PFSK-1 (cell line): ENCODE data around the gene FETUB.

Experiments used
- FOXP2 ChIP-seq: optimal IDR thresholded peaks from 2 replicates; pipeline ENCODE3; 2011; ENCODE audit warnings: borderline replicate concordance, control low read depth, inconsistent platforms; ENCODE audit not compliant: insufficient read depth; ENCODE audit errors: extremely low read length, extremely low read depth
- POLR2AphosphoS5 ChIP-seq: IDR thresholded peaks from 2 replicates; pipeline ENCODE4 v1.6.1; 2012; ENCODE audit warnings: low read depth, mild to moderate bottlenecking, control low read depth, low read length, moderate library complexity
- SIN3A ChIP-seq: IDR thresholded peaks from 2 replicates; pipeline ENCODE4 v1.6.1; 2012; ENCODE audit warnings: mild to moderate bottlenecking, low read length, moderate library complexity, borderline replicate concordance; ENCODE audit not compliant: insufficient read depth
- TAF1 ChIP-seq: IDR thresholded peaks from 2 replicates; pipeline ENCODE4 v1.6.1; 2012; ENCODE audit warnings: low read length, control low read depth, borderline replicate concordance; ENCODE audit not compliant: insufficient read depth
- TF ChIP-seq, protein P1 (sequence below), 2 experiments: IDR thresholded peaks; 2 replicates each; pipeline versions ENCODE4 v1.6.1 to v1.8.0; 2011 to 2012; ENCODE audit warnings: low read depth in 2 of 2, low read length in 2 of 2, control low read depth in 1 of 2, inconsistent platforms in 1 of 2, mild to moderate bottlenecking in 1 of 2, moderate library complexity in 1 of 2; ENCODE audit not compliant: insufficient read depth in 1 of 2

Gene FETUB

DNA sequence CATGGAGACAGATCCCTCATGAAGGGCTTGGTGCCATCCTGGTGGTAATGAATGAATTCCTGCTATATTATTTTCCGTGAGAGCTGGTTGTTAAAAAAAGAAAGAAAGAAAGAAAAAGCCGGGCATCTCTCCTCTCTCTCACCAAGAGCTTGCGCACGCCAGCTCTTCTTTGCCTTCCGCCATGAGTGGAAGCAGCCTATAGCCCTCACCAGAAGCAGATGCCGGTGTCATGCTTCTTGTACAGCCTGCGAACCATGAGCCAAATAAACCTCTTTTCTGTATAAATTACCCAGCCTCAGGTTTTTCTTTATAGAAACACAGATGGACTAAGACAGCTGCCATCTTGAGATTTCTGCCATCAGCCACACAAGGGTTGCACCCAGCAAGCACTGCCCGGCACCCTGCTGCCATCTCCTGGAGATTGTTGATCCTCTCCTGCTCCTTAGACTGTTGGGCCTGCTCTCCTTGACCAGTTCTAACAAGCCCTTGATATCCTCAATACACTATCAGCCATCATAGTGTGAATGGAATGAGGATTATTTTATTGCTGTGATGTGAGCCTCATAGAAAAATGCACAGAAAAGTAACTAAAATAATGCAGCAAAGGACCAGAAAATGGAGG lies 30.8 kb upstream of the FETUB start:
- no peak for TF ChIP-seq FOXP2
- TF ChIP-seq SIN3A = no peak
- no peak for TF ChIP-seq TAF1
- no peak for TF ChIP-seq POLR2AphosphoS5
- TF ChIP-seq, protein P1, sequence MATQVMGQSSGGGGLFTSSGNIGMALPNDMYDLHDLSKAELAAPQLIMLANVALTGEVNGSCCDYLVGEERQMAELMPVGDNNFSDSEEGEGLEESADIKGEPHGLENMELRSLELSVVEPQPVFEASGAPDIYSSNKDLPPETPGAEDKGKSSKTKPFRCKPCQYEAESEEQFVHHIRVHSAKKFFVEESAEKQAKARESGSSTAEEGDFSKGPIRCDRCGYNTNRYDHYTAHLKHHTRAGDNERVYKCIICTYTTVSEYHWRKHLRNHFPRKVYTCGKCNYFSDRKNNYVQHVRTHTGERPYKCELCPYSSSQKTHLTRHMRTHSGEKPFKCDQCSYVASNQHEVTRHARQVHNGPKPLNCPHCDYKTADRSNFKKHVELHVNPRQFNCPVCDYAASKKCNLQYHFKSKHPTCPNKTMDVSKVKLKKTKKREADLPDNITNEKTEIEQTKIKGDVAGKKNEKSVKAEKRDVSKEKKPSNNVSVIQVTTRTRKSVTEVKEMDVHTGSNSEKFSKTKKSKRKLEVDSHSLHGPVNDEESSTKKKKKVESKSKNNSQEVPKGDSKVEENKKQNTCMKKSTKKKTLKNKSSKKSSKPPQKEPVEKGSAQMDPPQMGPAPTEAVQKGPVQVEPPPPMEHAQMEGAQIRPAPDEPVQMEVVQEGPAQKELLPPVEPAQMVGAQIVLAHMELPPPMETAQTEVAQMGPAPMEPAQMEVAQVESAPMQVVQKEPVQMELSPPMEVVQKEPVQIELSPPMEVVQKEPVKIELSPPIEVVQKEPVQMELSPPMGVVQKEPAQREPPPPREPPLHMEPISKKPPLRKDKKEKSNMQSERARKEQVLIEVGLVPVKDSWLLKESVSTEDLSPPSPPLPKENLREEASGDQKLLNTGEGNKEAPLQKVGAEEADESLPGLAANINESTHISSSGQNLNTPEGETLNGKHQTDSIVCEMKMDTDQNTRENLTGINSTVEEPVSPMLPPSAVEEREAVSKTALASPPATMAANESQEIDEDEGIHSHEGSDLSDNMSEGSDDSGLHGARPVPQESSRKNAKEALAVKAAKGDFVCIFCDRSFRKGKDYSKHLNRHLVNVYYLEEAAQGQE (IDR thresholded peaks at IDR 0.05; ENCODE audit: insufficient read depth in 1 of 2, low read depth in 2 of 2, low read length in 2 of 2) = no peak

DNA sequence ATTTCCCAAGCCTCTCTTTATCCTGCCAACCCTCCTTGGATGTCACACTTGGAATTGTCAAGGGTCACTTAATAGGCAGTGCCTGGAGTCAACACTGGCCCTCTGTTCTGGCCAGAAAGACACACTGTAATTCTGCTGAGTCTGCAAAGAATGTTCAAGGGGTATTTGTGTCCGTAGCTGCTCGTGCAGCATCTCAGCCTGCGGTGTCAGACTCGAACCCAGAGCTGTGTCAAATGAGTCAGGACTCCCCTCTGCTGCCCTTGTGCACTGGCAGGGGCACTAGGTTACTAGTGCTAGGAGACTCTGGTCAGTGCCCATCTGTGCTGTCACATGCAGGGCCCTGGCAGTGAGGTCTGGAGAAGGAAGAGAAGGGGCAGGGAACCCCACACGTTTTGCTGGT lies 28.1 kb upstream of the FETUB start:
- TF ChIP-seq, protein P1 (IDR thresholded peaks at IDR 0.05; ENCODE audit: insufficient read depth in 1 of 2, low read depth in 2 of 2, low read length in 2 of 2) = no peak
- TF ChIP-seq TAF1 (no peak), SIN3A (no peak), POLR2AphosphoS5 (no peak), FOXP2 (no peak)

DNA sequence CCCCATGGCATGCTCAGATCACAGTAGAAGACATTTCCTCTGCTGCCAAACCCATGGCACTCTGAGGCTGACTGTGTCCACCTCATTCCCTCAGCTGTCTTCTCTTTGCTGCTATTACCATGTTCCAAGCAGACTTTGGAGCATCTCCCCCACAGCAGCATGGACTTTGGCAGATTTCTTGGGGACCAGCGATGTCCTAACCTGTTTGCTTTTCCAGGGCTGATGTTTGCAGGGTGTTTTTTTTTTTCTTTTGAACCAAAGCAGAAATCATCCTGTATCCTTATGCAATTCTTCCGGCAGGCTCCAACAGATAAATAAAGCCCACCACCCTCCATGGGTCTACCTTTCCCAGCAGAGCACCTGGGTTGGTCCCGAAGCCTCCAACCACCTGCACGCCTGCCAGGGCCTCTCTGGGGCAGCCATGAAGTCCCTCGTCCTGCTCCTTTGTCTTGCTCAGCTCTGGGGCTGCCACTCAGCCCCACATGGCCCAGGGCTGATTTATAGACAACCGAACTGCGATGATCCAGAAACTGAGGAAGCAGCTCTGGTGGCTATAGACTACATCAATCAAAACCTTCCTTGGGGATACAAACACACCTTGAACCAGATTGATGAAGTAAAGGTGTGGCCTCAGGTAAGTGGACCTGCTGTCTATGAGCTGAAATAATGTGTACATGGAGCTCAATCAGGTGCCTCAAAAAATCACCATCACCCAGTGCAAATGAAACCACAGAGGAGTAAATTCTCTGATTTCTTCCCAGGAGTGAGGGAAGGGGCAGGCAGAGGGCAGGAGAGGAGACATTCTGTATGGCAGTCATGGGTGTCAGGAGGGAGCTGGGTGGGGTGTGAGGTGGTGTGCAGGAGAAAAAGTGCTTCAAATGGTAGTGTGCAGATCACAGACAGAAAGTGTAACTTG lies 27.2 kb upstream of the FETUB start, which contains the start of gene AHSG:
TSS of gene AHSG (plus strand) at position 340 of the 916 bp plus-strand sequence. CDS start at position 422, 82 bp downstream.
- TF ChIP-seq SIN3A (no peak), FOXP2 (no peak), POLR2AphosphoS5 (no peak), TAF1 (no peak)
- TF ChIP-seq, protein P1 (IDR thresholded peaks at IDR 0.05; ENCODE audit: insufficient read depth in 1 of 2, low read depth in 2 of 2, low read length in 2 of 2) = no peak

DNA sequence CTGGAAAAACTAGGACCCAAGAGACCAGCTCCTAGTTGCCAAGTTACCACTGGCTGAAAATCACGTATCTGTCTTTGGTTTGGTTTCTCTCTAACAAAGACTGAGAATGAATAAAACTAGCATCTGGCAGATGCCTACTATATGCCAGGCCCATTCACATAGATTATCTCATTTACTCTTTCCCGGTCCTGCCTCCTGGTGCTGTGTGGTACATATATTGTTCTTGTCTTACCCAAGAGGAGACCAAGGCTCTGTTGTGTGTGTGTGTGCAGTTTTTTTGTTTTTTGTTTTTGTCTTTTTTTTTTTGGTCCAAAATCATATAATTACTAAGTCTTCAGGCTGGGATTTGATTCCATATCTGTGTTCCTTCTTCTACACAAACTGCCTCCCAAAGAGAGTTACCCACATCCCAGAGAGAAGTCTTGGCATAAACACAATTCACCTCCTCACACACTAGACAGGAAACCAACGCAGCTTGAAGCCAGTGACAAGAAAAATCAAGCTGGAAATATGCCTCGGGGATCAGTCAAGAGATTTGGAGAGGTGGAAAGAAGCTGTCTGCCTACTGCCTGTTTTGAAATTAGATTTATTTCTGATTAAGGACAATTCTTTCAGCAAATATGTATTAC lies 26.4 kb upstream of the FETUB start:
- TF ChIP-seq FOXP2 = no peak
- TF ChIP-seq TAF1 = no peak
- no peak for TF ChIP-seq SIN3A
- TF ChIP-seq, protein P1 (IDR thresholded peaks at IDR 0.05; ENCODE audit: insufficient read depth in 1 of 2, low read depth in 2 of 2, low read length in 2 of 2) = no peak
- no peak for TF ChIP-seq POLR2AphosphoS5
